Gastroesophageal sphincter (tissue), 4 donors: ENCODE data around the gene PATL2. TPM values are rescaled to one million over a fixed set of nuclear protein-coding genes. Genes with fewer than 3 reads are reported as not detected.

Source experiments
- ATAC-seq: fragments of 150-250 bp; one replicate; pipeline ENCODE4 v1.9.1; 2016; ENCODE audit warnings: mild to moderate bottlenecking, moderate library complexity
- H3K27ac ChIP-seq, 4 donors: fragments of 200-600 bp; sonication (generic) in 3 of 4; 1 replicate in 3 of 4; 2 replicates in 1 of 4; pipeline ENCODE4 v1.5.1; 2016 to 2019
- H3K27me3 ChIP-seq: fragments of 200-600 bp; sonication (generic); one replicate; pipeline ENCODE4 v1.5.1; 2019
- H3K36me3 ChIP-seq, 2 donors: fragments of 200-600 bp; sonication (generic); one replicate each; pipeline ENCODE4 v1.5.1; 2019; ENCODE audit warnings: control low read depth in 1 of 2
- H3K4me1 ChIP-seq, 3 donors: fragments of 200-600 bp; sonication (generic); 1 replicate in 2 of 3; 2 replicates in 1 of 3; pipeline ENCODE4 v1.5.1; 2016 to 2019; ENCODE audit warnings: control low read depth in 2 of 3
- H3K4me3 ChIP-seq, 2 donors: fragments of 200-600 bp; sonication (generic); one replicate each; pipeline ENCODE4 v1.5.1; 2019; ENCODE audit warnings: mild to moderate bottlenecking in 1 of 2, moderate library complexity in 1 of 2
- H3K9me3 ChIP-seq, 3 donors: fragments of 200-600 bp; sonication (generic); one replicate each; pipeline ENCODE4 v1.5.1; 2017 to 2019; ENCODE audit warnings: control low read depth in 2 of 3
- EP300 ChIP-seq: sonication (generic); formaldehyde crosslinking; IDR thresholded peaks from one replicate; pipeline ENCODE4 v1.6.1; 2017; ENCODE audit warnings: antibody characterized with exemption, mild to moderate bottlenecking
- POLR2A ChIP-seq, 2 donors: fragments of 450-650 bp; IDR thresholded peaks; one replicate each; pipeline ENCODE4 v1.6.1; 2017; ENCODE audit warnings: antibody characterized with exemption in 2 of 2, mild to moderate bottlenecking in 2 of 2, moderate library complexity in 1 of 2
- POLR2AphosphoS5 ChIP-seq: sonication (generic); formaldehyde crosslinking; IDR thresholded peaks from one replicate; pipeline ENCODE4 v1.6.1; 2017; ENCODE audit warnings: antibody characterized with exemption
- WGBS, 2 donors: methylation state at CpG; one replicate each; pipeline ENCODE4 v1.1.5; 2018; ENCODE audit warnings: low coverage in 1 of 2; 5-methylcytosine and 5-hydroxymethylcytosine counted together
- total RNA-seq, 4 donors: library from RNA; depleted of rRNA; stranded (reverse); fragments of >200 nt; gene quantifications; one replicate each; pipeline ENCODE4 v1.1.0, GENCODE V29; 2016
- TF ChIP-seq, protein P1 (sequence below), 4 experiments: fragments of 200-600 bp in 2 of 4; fragments of 450-650 bp in 2 of 4; sonication (generic) in 1 of 4; IDR thresholded peaks; one replicate each; pipeline ENCODE4 v1.5.1; 2017 to 2019; ENCODE audit warnings: antibody characterized with exemption in 4 of 4, mild to moderate bottlenecking in 2 of 4, moderate library complexity in 2 of 4

PATL2 gene
- total RNA-seq, 4 donors from 2014 or later, result 0.81 to 1.2 (median 1.1) TPM; not detected in 1

DNA sequence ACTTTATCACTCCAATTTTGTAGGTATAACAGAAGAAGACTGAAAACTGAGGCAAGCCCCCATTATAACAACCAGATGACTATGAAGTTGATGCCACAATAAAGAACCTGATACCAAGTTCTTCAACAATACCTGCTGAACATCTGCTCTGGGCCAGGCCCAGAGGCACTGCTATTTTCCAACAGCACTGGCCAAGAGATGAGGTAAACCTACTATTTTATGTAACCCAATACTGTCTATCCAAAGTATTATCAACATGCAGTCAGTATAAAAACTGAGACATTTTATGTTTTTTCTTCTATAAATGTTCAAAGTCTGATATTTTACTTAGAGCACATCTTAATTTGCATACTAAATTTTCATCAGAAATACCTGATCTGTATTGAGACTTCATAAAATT lies 53.7 kb downstream of the PATL2 start:
- Histone ChIP-seq H3K4me1 (peaks cover 2 to 14% (median 8%) of the 10 kb centered on the region in 3 donors), H3K27ac (no peak overlapping the region), H3K36me3 (peaks cover 0 to 78% of the 10 kb centered on the region in 2 donors), H3K27me3 (no peaks in the 10 kb centered on the region), H3K9me3 (no peaks in the 10 kb centered on the region), H3K4me3 (no peak overlapping the region)
- no peak for TF ChIP-seq EP300
- TF ChIP-seq, protein P1, sequence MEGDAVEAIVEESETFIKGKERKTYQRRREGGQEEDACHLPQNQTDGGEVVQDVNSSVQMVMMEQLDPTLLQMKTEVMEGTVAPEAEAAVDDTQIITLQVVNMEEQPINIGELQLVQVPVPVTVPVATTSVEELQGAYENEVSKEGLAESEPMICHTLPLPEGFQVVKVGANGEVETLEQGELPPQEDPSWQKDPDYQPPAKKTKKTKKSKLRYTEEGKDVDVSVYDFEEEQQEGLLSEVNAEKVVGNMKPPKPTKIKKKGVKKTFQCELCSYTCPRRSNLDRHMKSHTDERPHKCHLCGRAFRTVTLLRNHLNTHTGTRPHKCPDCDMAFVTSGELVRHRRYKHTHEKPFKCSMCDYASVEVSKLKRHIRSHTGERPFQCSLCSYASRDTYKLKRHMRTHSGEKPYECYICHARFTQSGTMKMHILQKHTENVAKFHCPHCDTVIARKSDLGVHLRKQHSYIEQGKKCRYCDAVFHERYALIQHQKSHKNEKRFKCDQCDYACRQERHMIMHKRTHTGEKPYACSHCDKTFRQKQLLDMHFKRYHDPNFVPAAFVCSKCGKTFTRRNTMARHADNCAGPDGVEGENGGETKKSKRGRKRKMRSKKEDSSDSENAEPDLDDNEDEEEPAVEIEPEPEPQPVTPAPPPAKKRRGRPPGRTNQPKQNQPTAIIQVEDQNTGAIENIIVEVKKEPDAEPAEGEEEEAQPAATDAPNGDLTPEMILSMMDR (IDR thresholded peaks at IDR 0.05), result no peak
- TF ChIP-seq POLR2A (IDR thresholded peaks at IDR 0.05), result no peak
- no peak for TF ChIP-seq POLR2AphosphoS5
- ATAC-seq, result no peak

DNA sequence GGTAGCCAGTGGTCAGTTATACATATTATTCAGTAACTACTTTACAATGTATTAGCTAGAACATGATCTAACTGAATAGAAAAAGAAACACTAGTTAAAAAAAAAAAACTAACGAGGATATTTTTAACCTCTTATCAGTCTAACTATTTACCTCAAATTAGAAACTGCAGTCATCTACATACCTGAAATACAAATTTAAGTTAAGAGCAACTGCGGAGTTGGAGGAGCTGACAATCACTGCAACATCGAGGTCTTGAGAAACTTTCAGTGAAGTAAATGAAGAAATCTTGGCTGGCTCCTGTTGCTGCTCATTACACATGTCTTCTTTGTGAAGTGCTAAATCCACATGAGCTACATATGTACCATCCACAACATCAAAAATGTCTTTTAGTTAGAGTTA lies 54.2 kb downstream of the PATL2 start:
- H3K4me3 ChIP-seq, result no peak overlapping the region
- peaks cover 0 to 83% of the 10 kb centered on the region in 2 donors for H3K36me3 ChIP-seq
- 82 to 84% methylated on average over 3 of the region's 3 CpGs for WGBS, 2 donors
- H3K4me1 ChIP-seq, result peaks cover 0 to 10% (median 4%) of the 10 kb centered on the region in 3 donors
- no peak for ATAC-seq
- TF ChIP-seq EP300 (no peak), POLR2AphosphoS5 (no peak)
- H3K9me3 ChIP-seq, result no peaks in the 10 kb centered on the region
- H3K27me3 ChIP-seq, result no peaks in the 10 kb centered on the region
- H3K27ac ChIP-seq, result no peak overlapping the region

DNA sequence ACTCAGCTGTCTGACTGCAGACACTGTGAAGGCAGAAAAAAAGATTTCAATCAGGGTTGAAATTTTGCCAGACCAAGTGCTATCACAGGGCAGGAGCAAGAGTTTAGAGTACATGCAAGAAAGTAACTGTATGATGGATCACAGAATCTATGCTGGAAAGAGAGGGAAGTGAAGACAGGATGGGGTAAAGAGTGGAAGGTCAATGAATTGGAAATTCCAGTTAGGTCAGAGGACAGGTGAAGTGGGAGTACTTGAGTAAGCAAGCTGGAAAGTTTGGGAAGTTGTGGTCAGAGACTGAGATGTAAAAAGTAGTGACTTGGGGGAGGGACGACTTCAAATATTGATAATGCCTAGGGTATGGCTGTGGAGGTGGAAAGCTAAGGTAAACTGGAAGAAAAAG lies 54.8 kb downstream of the PATL2 start:
- peaks cover 0 to 89% of the 10 kb centered on the region in 2 donors for H3K36me3 ChIP-seq
- TF ChIP-seq, protein P1 (IDR thresholded peaks at IDR 0.05), result no peak
- TF ChIP-seq EP300, result no peak
- no peak for TF ChIP-seq POLR2A (IDR thresholded peaks at IDR 0.05)
- TF ChIP-seq POLR2AphosphoS5, result no peak
- 69 to 88% methylated on average over 1 of the region's 1 CpG for WGBS, 2 donors
- no peak overlapping the region for H3K4me3 ChIP-seq
- H3K9me3 ChIP-seq, result no peaks in the 10 kb centered on the region
- no peak for ATAC-seq
- H3K27ac ChIP-seq, result no peak overlapping the region
- H3K27me3 ChIP-seq, result no peaks in the 10 kb centered on the region
- peaks cover 0 to 4% (median 0%) of the 10 kb centered on the region in 3 donors for H3K4me1 ChIP-seq

DNA sequence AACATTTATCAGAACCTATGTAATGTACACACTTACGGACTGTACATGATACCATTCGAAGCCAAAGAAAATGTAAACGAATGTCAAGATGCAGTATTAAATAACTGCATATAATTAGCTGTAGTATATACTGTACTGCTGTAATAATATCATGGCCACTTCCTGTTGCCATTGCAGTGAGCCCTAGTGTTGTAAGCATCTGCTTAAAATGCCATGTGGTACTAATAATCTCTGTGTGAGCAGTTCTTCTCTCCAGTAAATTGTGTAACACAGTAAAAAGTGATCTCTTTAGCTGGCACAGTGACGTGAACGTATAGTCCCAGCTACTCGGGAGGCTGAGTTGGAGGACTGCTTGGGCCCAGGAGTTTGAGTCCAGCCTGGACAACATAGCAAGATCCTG lies 56.3 kb downstream of the PATL2 start:
- no peak for ATAC-seq
- Histone ChIP-seq H3K36me3 (peaks cover 0 to 99% of the 10 kb centered on the region in 2 donors), H3K4me3 (no peak overlapping the region), H3K4me1 (no peaks in the 10 kb centered on the region), H3K9me3 (no peaks in the 10 kb centered on the region), H3K27ac (no peak overlapping the region), H3K27me3 (no peaks in the 10 kb centered on the region)
- 81 to 89% methylated on average over 6 of the region's 6 CpGs for WGBS, 2 donors
- TF ChIP-seq, protein P1 (IDR thresholded peaks at IDR 0.05), result no peak
- TF ChIP-seq POLR2AphosphoS5, result no peak
- no peak for TF ChIP-seq EP300
- TF ChIP-seq POLR2A (IDR thresholded peaks at IDR 0.05), result no peak

DNA sequence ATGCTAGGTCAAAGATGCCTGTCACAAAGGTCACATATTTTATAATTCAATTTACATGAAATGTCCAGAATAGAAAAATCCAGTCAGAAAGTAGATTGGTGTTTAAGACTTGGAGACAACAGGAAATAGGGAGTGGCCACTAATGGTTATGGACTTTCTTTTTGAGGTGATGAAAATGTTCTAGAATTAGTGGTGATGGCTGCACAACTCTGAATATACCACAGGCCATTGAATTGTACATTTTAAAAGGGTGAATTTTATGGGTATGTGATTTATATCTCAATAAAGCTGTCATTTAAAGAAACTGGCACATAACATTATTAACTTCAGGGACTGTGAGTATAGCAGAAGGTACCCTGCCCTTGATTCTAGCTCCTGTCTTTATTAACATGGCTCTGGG lies 63.5 kb downstream of the PATL2 start:
- peaks cover 0 to 81% of the 10 kb centered on the region in 2 donors for H3K36me3 ChIP-seq
- H3K9me3 ChIP-seq, result no peaks in the 10 kb centered on the region
- H3K4me1 ChIP-seq, result no peaks in the 10 kb centered on the region
- TF ChIP-seq EP300 (no peak), POLR2A (IDR thresholded peaks at IDR 0.05) (no peak), POLR2AphosphoS5 (no peak)
- TF ChIP-seq, protein P1 (IDR thresholded peaks at IDR 0.05), result no peak
- no peak for ATAC-seq
- H3K27me3 ChIP-seq, result no peaks in the 10 kb centered on the region
- no peak overlapping the region for H3K4me3 ChIP-seq
- H3K27ac ChIP-seq, result no peak overlapping the region
